ENCODE results near the gene A1CF.
"Not testable (repeated sequence)": the region's sequence is repeated elsewhere in the genome, so short reads cannot be mapped to it uniquely, and the experiment has no call there.

Gene A1CF

GRCh38 chr10:50885097-50885859 is at the start of gene A1CF:
Gene A1CF, minus strand, starts transcription at chr10:50885627. Its CDS starts 25,687 bp downstream, at chr10:50859940.
- no peak within 1 kb of the TSS for H3K4me3 ChIP-seq (ENCODE audit: low read depth, low read length)

- H3K4me3 ChIP-seq (ENCODE audit: low read depth, low read length) = no peak overlapping the region
Measured at GRCh38 chr10:50931948-50932431, 46.6 kb upstream of the A1CF start.

DNA sequence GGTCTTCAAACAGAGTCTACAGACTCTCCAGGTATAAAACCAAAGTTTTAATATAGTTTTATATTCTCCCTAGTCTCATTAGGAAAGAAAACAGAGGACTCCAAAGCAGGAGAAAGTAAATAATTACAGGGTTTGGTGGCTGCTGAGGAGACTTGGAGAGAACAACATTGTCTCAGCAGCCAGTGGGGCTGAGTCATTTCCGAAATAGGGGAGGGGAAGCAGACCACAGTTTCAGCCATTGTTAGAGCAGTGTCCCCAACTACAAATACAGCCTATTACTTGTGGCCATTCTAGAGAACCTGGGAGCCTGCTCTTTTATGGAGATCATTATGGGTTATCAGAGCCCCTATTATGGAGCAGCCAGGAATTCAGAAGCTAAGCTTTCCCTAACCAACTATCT is 44.2 kb upstream of the A1CF start:
- no peak overlapping the region for H3K4me3 ChIP-seq (ENCODE audit: low read depth, low read length)

- no peak overlapping the region for H3K4me3 ChIP-seq (ENCODE audit: low read depth, low read length)
Measured at GRCh38 chr10:50928190-50928552, 42.7 kb upstream of the A1CF start.

DNA sequence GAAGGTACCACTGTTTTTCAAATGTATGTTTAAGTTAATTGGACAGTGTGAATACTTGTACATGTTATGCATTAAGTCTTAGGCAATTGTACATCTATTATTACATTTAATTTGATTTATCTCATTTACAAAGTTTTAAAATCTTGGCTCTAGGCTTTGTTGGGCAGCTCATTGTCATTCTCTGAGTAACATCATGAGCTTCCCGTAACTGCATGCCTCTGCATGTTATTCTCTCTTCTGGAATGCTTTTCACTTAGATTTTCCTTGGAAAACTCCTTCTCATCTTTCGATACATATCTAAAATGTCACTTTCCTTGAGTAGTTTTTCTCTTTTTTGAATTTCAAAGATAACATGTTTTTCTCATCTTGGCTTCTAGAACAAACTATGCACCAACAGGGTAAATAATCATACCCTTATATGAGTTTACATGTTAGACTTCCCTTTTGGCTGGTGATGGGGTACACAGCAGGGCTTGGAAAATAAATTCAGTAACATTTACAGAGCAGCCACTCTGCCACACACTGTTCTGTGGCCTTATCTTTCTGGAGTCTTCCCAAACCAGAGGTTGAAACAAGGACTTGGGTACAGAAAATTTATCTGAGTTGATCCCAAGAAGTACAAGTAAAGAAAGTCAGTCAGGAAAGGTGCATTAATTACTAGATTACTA is 42.2 kb upstream of the A1CF start:
- no peak overlapping the region for H3K4me3 ChIP-seq (ENCODE audit: low read depth, low read length)

GRCh38 chr10:50923471-50923870 is 38.0 kb upstream of the A1CF start:
- H3K4me3 ChIP-seq (ENCODE audit: low read depth, low read length) = not testable (repeated sequence)

- no peak overlapping the region for H3K4me3 ChIP-seq (ENCODE audit: low read depth, low read length)
Measured at GRCh38 chr10:50919010-50919409, 33.6 kb upstream of the A1CF start.

- no peak overlapping the region for H3K4me3 ChIP-seq (ENCODE audit: low read depth, low read length)
Measured at GRCh38 chr10:50918529-50918928, 33.1 kb upstream of the A1CF start.

DNA sequence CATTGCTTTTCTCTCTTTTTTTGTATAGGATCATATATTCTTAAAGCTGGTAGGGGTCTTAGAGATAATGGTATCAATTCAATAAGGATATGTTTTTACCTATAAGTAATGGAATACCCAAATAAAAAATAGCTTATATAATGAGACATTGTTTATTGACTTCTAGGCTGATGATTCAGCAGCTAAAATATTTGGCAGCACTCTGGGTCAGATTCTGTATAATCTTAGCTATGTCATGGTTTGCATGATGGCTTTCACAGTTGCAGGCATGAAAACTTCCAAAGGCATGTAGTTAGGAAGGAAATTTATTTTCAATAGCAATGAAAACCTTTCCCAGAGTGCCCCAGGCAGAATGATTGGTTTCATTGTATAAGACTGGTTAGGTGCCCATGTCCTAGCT is 32.1 kb upstream of the A1CF start:
- H3K4me3 ChIP-seq (ENCODE audit: low read depth, low read length) = no peak overlapping the region

GRCh38 chr10:50909334-50910014 is 24.0 kb upstream of the A1CF start:
- H3K4me3 ChIP-seq (ENCODE audit: low read depth, low read length) = no peak overlapping the region

- no peak overlapping the region for H3K4me3 ChIP-seq (ENCODE audit: low read depth, low read length)
Measured at GRCh38 chr10:50908366-50908765, 22.9 kb upstream of the A1CF start.

- not testable (repeated sequence) for H3K4me3 ChIP-seq (ENCODE audit: low read depth, low read length)
Measured at GRCh38 chr10:50905797-50906196, 20.4 kb upstream of the A1CF start.

GRCh38 chr10:50896721-50897120 is 11.3 kb upstream of the A1CF start:
- H3K4me3 ChIP-seq (ENCODE audit: low read depth, low read length) = no peak overlapping the region

GRCh38 chr10:50894312-50894711 is 8.9 kb upstream of the A1CF start:
- H3K4me3 ChIP-seq (ENCODE audit: low read depth, low read length) = no peak overlapping the region

DNA sequence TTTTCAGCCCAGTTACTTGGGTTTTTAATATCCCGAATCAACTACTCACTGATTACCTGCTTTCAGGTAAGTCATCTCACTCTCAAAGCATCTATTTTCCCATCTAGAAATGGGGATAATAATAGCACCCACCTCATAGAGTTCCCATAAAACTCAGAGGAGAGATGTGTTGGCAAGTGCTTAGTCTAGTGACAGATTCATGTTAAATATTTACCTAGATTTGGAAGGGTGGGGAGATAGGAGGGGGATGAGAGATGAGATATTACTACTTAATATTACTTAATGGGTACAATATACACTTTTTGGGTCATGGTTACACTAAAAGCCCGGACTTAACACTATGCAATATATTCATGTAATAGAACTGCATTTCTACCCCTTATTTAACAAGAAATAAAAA is 7.0 kb upstream of the A1CF start:
- H3K4me3 ChIP-seq (ENCODE audit: low read depth, low read length) = no peak overlapping the region

DNA sequence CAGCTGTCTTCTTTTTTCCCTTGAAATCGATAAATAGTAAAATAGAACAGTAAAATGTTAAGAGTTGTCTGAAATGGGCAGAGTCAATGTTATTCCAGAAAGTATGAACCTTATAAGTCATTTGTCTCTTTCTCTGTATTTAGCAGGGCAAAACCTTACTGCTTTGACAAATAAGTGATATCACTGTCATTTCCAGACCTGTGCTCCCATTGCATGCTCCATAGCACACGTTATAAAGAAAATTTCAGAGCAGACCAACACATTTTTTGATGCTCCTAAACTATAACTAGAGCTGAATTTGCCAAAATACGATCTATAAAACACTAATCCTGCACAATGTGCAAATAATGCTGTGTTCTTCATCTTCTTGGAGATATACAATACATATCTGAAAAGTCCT is 1.1 kb downstream of the A1CF start:
- H3K4me3 ChIP-seq (ENCODE audit: low read depth, low read length) = no peak overlapping the region

DNA sequence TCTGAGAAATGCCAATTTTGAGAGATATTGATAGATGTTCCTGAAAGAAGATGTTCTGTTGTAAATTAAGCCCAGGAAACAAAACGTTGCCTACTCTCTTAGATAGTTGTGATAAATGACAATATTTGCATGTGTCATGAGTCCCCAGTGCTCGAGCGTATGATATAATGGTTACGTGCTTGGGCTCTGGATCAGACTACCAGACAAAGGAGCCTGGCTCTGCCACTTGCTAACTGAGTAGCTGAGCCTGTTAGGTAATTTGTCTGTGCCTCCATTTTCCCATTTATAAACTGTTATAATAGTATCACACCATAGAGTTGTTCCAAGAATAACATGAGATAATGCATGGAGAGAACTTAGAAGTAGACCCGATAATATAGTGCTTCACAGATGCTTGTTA is 1.8 kb downstream of the A1CF start:
- H3K4me3 ChIP-seq (ENCODE audit: low read depth, low read length) = no peak overlapping the region

- H3K4me3 ChIP-seq (ENCODE audit: low read depth, low read length) = no peak overlapping the region
Measured at GRCh38 chr10:50882540-50882983, 2.9 kb downstream of the A1CF start.

GRCh38 chr10:50881046-50881445 is 4.4 kb downstream of the A1CF start:
- not testable (repeated sequence) for H3K4me3 ChIP-seq (ENCODE audit: low read depth, low read length)

- no peak overlapping the region for H3K4me3 ChIP-seq (ENCODE audit: low read depth, low read length)
Measured at GRCh38 chr10:50876429-50876828, 9.0 kb downstream of the A1CF start.

GRCh38 chr10:50874723-50875122 is 10.7 kb downstream of the A1CF start:
- no peak overlapping the region for H3K4me3 ChIP-seq (ENCODE audit: low read depth, low read length)

DNA sequence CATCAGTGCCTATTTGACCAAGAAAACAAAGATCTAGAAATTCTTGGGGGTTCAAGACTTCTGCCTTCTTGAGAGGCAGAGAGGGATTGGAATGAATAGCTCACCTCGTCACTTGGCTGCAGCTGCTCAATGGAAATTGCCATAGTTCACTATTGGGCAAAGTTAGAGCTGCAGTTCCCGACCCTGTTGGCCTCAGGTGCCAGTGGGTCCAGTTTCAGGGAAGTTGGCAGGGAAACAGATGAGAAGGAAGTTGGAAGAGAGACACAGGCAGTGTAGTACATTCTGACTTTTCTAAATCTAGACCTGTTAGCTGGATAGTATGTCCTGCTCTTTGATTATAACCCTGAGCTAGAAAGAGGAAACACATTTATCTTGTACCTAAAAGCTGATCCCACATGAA is 19.1 kb downstream of the A1CF start:
- H3K4me3 ChIP-seq (ENCODE audit: low read depth, low read length) = no peak overlapping the region
